ENCODE results near the gene NASP.

The NASP gene

DNA sequence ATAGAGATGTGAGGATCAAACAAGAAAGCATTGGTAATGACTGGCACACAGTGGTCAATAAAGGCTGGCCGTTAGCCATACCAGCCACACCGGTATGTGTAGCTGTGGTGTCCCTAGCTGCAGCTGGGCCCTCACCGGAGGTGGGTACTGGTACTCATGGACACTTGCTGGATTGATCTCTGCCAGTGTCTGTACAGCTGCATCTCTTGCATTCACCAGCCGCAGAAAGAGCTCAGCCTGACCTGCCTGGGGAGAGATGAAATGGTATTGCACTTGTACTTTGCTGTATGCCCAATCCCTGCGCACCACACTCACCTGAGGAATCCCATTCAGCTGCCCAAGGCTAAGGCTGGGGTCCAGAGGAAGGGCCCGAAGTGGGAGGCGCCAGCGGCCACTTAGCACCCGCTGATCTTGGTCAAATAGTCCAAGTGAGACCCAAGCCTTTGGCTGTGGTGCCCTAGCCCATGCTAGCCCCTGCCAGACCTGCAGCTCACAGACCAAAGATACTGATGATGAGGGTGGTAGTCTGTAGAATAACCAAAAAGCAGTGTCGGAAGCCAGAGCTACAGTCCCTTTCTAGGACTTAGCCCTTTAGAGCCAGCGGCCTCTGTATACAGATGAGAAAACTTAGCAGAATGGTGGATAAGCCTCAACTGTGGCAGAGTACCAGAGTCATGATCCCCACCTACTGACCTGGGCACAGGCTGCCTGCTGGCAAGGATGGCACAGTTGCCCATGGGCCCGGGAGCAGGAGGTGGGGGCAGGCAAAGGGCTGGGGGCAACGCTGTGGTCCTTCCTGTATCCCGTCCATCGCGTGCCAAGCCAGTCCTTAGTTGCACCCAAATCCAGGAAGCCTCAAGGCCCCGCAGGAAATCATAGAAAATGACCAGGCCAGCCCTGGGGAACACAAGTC lies 37.0 kb downstream of the NASP start:
- peak; percentile 50 for DNase-seq (ENCODE audit: low spot score)

DNA sequence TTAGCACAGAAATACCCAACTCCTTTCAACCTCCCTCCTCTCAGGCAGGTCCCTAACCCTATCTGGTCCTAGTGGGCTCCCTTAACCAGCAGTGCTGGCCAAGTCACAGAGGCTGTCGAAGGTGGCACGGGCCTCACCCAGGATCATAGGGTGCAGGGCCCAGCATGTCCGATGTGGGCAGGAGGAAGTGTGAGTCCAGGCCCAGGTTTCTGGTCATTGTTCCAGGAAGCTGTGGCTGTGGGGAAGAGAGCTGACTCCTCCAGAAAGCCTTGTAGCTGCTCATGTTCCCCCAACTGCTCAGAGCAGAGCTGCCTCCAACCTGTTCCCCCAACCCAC lies 37.6 kb downstream of the NASP start:
- DNase-seq (ENCODE audit: low spot score): peak; percentile 50

DNA sequence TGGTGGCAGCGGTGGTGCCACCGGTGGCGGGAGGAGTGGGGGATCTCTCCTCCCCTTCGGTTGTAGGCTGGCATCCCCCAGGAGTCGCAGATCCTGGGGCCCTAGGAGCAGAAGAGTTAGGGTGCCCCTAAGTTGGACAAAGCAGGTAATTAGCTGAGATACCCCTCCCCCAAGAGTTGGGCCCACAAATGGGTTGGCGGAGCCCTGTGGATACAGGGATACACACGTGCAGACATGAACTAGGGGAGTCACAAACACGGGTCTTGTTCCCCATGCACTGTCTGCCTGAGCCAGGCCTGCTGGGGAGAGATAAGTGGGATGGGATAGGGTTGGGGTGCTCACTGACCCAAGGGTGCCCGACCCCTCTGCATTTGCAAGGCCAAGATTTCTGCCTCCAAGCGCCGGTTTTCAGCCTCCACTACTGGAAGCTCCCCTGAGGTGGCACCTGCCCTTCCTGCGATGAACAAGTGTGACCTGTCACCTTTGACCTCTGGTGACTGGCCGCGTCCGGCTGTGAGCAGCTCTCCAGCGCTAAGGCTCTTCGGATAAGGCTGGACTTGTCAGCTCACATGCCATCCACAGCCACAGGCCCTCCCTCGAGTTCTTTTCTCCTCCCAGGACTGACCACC lies 38.2 kb downstream of the NASP start:
- DNase-seq (ENCODE audit: low spot score): peak; percentile 38

DNA sequence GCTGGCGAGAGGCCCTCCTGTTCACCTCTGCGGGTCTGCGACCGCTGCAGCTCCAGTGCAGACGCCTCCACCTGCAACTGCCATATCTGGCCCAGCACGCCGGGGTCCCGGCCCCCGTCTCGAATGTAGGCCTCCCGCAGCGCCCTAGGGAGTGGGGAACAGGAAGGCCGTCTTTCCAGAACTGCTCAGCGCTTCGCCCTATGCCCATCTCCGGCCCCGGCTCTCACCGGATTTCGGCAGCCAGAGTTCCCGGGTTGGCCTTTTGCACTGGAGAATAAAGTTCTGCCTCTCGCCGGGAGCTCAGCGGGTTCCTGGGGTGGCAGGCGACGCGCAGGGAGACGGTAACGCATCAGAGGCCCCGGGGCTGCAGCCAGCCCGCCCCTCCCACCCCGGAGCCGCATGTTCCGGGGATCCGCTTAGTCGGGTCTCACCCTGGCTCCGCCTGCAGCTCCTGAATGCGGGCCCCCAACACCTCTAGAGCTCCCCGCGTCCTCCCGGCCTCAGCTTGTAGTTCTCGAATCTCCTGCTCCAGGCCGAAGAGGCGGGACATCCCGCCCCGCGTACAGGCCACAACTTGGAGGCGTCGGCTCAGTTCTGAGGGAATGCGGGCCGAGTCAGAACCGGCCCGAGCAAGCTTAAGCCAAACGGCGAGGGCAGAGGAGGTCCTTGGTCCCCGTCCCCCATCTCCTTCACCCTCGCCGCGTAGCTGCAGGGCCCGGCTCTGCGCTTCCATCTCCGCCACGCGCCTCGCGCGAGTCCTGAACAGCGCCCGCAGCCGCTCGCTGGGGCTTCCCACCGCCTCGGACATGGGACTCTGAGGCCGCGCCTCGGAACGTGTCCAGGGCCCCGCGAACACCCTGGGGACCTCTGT lies 38.9 kb downstream of the NASP start:
- DNase-seq (ENCODE audit: low spot score): no peak

DNA sequence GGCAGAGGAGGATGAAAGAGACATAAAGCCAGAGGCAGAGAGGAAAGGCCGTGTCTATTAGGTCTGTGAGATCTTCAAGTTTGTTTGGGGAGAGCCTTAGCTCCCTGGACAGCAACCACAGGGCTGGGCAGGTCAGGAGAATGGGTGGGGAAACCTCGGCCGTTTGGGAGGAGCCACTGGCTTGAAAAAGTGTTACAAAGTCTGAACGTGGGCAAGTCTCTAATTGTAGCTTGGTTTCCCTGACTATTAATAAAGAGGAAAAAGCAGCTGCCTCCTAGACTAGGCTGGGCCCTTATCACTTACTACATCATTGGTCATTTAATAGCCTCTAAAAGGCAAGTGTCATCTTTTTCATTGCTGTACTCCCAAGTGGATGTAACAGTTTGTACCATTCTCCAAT lies 40.1 kb downstream of the NASP start, which contains the start of gene CCDC17:
Gene CCDC17, minus strand, starts transcription at position 83 of the 400 bp plus-strand sequence. CDS start 145 bp downstream, outside the sequence.
- DNase-seq (ENCODE audit: low spot score): no peak

DNA sequence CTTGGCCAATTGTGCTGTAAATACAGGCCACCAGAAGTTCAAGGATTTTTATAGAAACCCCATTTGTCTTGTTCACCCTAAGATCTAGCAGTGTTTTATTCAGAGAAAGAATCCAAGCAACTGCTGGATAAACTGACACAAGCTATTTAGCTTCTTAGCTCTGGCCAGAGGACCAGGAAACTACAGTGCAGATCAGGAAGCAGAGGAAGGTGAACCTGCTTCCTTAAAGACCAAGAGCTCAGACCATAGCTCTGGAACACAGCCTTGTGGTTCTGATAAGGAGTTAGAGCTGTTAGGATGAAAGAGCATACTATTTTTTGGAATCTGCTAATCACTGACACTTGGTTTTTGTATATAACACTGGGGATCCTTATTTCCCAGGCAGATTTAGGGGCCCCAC lies 45.2 kb downstream of the NASP start:
- DNase-seq (ENCODE audit: low spot score): no peak

DNA sequence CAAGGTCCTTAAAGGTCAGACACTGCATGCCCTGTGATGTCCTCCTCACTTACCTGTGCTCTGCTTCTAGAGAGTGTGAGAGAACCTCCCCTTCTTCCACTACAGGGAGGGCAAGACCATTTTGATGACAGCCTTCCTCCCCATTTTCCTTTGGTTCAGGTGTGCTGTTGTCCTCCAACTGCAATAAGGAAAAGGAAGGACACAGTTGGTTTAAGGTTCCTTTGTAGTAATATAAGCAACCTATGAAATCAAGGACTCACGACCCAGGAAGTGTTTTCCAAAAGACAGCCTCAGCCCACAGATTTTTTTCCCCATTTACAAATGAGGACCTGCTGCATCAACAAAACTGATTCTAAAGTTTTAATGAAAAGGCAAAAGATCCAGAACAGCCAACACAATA lies 46.6 kb downstream of the NASP start:
- no peak for DNase-seq (ENCODE audit: low spot score)

DNA sequence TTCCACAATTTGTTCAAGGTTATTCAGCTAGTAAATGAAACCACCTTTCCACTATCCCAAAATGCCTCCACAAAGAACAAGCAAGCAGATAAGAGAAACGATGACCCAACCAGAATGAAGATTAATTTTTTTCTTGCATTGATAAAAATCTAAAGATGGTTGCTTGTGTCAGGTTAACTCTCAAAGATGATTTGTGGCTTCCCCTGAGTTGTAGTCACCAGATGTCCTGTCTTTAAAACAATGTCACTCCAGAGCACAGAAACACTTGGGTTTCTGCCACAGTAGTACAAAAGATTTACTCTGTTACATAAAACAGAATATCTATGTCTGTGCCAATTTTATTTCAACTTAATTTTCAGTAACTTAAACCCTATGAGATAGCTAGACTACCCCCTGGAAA lies 51.4 kb downstream of the NASP start:
- no peak for DNase-seq (ENCODE audit: low spot score)

DNA sequence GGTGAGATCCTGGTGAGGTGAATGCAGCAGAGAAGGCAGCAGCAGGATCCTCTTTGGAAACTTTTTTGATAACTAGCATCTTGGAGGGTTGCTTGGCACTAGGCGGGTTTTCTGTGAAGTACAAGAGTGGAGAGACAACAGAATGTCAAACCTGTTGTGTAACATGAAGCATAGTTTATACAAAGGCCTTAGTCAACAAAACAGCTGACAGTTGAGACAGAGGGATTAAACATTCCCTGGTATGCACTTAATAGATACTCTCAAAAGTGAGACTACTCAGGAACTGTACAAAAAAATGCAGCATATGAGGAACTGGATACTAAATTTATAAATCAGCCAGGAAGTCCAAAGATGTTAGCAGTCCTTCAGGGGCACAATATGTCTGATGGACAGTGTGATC lies 56.5 kb downstream of the NASP start:
- no peak for DNase-seq (ENCODE audit: low spot score)

DNA sequence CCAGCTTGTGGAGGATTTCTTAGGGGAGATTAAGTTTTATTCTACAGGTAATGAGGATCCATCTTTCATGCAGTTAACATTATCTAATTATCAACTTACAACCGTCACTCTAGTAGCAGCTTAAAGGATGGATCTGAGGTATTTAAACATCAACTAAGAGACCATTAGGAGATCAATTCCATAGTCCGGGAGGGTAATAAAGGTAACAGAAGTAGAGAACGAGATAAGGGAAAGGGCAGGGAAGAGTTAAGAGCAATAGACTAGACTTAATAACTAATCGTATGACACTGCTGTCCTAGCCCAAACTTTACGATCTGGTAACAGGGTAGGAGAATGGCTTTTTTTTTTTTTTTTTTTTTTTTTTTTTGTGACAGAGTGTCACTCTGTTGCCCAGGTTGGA lies 59.5 kb downstream of the NASP start:
- DNase-seq (ENCODE audit: low spot score): no peak

DNA sequence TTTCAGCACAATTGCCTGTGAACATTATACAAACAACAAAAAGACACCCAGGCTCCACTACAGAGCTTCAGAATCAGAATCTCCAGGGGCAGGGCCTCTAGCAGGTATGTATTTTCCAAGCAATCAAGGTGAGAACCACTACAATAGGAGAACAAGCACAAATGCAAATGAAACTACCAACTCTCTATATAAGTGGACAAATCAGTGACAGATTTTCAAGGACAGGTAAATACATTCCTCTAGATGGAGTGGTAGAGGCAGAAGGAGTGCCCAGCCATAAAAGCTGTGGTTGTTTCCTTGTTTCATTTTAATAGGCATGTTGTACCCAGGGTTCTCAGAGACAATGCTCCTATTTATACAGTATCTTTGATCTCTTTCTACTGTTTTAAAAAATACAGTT lies 60.1 kb downstream of the NASP start:
- DNase-seq (ENCODE audit: low spot score): no peak

DNA sequence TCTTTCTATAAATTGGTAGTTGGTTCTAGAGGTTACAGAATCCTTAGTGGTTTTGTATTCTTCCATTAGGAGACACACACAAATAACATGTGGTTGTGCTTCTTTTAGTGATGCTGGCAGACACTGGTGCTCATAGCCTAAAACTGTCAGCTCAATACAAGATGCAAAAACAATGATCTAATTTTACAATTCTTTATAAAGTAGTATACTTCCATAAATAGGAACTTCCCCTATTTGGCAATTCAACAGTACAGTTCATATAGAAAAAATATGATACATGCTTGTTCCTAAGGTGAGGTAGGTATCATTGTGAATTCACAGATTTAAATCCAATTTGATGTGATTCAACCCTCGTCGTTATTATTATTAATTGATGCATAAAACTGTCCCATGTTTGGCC lies 60.8 kb downstream of the NASP start:
- no peak for DNase-seq (ENCODE audit: low spot score)

DNA sequence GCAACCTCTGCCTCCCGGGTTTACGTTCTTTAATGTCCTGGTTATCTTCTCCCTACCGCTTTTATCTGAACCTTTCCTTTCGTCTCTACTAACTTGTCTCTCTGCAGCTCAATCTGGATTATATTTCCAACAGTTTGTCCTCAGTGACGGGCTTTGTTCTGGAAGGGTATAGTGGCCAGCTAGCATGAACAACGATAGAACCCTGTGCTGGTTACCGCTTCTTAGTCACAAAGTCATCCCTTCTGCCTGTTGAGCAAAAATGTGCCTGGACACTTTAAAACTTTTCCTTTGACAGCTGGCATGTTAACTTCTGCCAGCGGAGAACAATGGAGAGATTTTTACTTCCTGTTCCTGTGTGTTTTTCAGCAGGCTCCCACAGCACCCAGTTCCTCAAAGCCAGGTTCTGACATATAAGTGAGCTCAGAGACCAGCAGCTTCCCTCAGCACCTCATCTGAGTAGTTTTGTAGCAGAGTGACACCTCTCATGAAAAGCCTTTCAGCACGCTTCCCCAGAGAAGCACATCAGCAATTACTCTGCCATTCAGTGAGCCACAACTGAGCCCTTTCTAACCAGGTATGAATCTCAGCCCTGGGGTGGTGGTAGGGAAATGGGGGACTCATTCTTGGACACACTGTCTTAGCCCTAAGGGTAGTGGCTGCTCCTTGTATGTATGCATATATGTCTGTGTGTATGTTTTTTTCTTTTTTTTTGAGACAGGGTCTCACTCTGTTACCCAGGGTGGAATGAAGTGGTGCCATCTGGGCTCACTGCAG lies 63.6 kb downstream of the NASP start:
- no peak for DNase-seq (ENCODE audit: low spot score)

DNA sequence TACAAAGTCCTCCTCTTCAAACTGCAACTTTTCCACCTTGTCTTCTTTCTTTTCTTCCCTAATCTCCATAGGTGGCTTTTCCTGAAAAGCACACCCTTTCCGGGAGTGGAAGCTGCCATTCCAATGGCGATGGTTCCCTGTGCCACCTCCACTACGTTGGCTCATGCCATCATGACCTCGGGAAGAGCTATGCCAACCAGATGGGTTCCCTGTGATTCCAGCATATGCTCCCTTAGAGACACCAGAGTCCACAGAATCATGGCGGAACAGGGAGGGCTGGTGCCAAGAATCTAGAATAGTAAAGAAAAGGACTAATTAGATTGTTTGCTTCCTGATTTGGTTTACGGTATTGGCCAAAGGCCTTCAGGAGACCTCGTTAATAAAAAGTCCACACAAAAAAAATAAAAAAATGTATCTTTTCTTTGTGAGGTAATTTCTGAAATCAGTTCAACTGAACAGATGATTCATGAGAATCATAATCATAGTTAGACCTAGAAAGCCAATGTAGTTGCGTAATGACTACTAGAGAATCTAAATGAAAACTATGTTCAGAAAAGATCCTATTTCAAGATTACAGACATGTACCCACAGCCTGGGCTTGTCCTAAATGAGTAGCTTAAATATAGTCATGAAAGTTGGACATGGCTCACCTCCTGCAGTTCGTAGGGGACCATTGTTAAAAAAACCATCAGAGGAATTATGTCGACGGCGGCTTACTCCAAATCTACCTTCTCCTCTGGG lies 70.9 kb downstream of the NASP start:
- DNase-seq (ENCODE audit: low spot score): no peak

DNA sequence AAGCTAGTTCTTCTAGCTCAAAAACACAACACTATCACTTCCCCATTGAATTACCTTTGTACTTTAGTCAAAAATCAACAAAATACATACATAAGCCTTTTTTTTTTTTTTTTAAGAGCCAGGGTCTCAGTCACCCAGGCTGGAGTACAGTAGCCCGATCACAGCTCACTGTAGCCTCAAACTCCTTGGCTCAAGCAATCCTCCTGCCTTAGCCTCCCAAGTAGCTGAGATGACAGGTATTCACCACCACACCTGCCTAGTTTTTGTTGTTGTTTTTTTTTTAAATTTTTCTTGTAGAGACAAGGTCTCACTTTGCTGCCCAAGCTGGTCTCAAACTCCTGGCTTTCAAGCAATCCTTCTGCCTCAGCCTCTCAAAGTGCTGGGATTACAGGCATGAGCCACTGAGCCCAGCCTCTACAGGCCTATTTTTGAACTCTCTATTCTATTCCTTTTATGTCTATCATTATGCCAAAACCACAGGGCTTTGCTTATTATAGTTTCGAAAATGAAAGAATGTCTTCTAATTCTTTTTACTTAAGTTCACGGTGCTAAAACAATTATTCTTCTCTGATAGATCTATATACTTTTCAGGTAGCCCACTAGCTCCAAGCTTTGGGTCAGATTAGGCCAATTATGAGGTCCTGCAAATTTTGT lies 72.9 kb downstream of the NASP start:
- DNase-seq (ENCODE audit: low spot score): no peak

DNA sequence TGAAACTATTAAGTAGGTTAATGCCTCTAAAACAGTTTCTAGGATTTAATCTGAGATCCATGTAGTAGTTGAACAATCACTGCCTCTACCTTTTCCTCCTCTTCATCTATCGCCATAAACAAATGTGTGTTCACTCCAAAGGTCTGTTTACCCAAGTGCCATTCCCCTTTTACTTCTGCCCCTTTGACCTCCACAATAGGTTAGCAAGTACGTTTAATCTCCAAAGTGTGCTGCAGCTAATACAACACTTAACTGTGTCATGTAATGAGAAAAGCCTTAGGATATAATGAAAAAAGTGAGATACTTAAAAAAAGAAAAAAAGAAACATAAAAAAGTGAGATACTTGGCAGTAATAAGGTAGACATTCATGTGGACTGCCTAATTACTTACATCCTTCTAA lies 74.3 kb downstream of the NASP start:
- no peak for DNase-seq (ENCODE audit: low spot score)

DNA sequence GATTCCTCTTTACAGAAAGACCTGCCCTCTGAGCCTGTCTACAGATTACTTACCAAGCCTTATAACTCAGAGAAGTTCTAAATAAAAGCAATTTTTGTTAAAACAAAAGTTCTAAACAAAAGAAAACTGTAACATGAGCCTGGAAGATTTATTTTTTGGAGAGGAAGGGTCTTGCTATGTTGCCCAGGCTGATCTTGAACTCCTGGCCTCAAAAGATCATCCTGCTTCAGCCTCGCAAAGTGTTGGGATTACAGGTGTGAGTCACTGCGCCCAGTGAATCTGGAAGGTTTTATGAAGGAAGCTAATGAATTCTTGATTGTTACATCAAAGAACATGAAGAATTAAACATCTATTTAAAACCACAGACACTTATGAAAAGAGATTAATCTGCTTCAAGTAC lies 75.4 kb downstream of the NASP start:
- DNase-seq (ENCODE audit: low spot score): no peak

DNA sequence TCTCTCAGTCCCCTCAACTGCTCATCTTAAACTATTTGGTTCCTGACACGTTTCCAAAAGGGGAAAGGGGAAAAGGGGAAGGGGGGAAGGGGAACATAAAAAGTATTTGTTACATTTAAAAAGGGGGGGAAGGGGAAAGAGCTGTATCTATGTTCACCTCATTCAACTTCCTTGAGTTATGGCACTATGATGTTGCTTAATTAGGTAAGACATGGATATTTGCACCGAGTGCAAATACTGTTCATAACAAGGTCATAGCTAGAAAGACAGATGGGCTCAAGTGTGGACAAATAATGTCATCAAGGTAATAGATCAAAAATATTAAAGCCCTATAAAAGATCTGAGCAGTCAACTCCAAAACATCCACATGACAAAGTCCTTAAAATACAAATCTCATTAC lies 76.5 kb downstream of the NASP start:
- no peak for DNase-seq (ENCODE audit: low spot score)

DNA sequence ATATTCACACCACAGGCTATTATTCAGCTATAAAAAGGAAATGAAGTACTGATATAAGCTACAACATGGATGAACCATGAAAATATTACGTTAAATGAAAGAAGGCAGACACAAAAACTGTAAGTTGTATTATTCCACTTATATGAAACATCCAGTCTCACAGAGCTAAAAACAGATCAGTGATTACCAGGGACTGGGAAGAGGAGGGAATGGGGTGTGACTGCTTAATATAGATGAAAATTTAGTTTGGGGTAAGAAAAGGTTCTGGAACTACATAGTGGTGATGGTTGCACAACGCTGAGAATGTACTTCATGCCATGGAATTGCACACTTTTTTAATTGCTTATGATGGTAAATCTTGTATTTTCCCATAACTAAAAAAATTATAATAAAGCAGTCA lies 83.0 kb downstream of the NASP start:
- no peak for DNase-seq (ENCODE audit: low spot score)

DNA sequence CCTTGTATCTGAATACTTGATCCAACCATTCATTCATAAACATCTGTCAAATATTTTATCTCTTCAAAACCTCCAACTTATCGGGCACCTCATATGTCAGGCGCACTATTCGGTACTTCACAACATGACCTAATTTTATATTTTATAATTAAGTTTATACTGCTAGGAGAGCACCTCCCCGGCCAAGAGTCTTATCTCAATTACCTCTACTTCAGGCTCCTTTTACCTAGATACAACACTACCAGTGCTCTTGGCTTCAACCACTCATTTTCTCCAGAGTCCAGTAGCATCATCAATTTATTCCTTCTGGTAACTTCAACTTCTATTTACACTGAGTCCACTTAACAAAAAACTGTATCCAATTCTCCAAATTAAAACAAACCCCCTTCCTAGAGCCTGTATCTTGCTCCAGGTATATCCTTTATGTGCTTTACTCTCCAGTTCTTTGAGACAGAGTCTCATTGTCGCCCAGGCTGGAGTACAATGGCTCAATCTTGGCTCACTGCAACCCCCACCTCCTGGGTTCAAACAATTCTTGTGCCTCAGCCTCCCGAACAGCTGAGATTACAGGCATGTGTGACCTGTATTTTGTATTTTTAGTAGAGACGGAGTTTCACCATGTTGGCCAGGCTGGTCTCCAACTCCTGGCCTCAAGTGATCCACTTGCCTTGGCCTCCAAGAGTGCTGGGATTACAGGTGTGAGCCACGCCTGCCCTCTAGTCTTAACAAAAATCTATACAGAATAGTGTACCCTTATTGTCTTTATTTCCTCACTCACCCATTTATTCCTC lies 83.7 kb downstream of the NASP start:
- no peak for DNase-seq (ENCODE audit: low spot score)

All from kidney capillary endothelial cell (primary cell).